Urothelium cell line (cell line): Measurements from ENCODE around the gene CITED1.

Experiments
- DNase-seq: peaks from one replicate; pipeline ENCODE4 v3.0.0; 2011; ENCODE audit warnings: low spot score, mixed read lengths
- FAIRE-seq: peaks from 2 replicates; lab custom pipeline; 2011; peaks lifted over from hg19 to GRCh38; lab: Jason Lieb, UNC

CITED1 gene

DNA sequence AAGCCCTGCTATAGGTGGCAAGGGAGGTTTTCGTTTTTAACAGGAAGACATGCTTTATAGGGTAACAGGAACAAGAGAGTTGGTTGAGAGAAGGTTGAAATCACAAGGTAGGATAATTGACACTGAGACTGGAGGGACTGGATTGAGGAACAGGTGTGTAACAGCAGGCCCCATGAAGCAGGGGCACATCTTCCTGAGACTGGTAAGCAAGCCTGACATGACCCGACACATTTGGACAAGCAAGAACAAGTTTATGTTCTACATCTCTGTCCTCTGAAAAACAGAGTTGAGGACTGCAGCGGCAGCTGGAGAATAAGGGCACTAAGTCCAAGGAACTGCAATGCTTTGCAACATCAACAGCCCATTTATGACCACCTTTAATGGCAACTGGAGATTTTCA, 33.9 kb downstream of the CITED1 start:
- DNase-seq (no peak), FAIRE-seq (no peak)

DNA sequence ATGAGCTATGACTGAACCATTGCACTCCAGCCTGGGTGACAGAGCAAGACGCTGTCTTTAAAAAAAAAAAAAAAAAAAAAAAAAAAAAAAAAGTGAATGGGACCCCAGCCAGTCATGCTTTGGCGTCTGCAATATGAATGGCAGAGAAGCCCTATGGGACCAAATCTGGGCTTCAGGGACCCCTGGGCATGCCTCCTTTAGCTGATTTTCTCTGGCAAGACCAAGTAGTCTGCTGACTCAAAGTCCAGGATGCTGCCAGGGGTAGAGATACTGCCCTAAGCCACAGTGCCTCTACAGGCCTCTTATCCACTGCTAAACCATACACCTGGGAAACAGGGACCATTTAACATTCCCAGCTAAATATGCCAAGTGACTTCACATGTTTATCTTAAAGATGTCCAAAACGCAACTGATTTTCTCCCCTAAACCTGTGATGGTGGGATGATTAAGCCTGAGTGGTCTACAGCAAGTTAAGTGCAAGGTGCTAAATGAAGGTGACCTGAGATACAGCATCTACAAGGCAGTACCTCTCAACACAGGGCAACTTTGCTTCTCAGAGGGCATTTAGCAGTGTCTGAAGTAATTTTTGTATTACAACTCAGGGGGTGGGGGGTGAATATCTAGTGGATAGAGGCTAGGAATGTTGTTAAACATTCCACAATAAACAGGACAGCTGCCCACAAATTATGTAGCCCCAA, 34.5 kb downstream of the CITED1 start:
- FAIRE-seq, result no peak
- DNase-seq, result no peak

DNA sequence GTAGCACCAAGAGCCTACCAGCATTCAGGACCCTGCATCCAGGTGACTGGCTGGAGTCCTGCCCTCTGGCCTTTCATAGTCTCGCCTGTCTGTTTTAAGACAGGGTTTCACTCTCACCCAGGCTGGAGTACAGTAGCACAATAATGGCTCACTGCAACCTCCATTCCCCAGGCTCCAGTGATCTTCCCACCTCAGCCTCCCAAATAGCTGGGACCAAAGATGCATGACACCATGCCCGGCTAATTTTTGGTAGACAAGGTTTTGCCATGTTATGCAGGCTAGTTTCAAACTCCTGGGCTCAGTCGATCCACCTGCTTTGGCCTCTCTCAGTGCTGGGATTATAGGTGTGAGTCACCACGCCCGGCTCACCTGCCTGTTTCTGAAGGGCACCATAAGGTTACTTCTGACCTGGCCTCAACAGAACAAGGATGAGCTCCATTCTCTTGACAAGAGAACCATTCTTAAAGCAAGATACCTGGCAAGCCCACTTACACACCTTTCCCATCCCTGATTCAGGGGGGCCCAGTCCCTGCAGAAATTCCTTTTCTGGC, 35.3 kb downstream of the CITED1 start:
- FAIRE-seq (no peak), DNase-seq (no peak)

DNA sequence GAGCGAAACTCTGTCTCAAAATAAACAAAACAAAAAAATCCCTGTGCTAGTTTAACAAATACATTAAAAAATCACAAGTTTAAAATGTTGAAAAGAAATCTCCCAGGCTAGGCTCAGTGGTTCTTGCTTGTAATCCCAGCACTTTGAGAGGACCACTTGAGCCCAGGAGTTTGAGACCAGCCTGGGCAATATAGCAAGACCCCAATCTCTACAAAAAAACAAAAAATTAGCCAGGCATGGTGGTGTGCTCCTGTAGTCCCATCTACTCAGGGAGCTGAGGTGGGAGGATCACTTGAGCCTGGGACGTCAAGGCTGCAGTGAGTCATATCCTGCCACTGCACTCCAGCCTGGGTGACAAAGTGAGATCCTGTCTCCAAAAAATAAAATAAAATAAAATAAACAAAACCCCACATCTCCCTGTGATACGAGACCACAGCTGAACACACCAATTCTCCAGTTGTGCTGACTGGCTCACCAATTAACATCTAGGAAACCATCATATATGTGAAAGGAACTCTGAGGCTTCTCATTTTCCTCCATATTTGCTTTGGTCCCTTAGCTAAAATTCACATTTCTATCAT, 36.0 kb downstream of the CITED1 start:
- FAIRE-seq, result no peak
- DNase-seq, result no peak

DNA sequence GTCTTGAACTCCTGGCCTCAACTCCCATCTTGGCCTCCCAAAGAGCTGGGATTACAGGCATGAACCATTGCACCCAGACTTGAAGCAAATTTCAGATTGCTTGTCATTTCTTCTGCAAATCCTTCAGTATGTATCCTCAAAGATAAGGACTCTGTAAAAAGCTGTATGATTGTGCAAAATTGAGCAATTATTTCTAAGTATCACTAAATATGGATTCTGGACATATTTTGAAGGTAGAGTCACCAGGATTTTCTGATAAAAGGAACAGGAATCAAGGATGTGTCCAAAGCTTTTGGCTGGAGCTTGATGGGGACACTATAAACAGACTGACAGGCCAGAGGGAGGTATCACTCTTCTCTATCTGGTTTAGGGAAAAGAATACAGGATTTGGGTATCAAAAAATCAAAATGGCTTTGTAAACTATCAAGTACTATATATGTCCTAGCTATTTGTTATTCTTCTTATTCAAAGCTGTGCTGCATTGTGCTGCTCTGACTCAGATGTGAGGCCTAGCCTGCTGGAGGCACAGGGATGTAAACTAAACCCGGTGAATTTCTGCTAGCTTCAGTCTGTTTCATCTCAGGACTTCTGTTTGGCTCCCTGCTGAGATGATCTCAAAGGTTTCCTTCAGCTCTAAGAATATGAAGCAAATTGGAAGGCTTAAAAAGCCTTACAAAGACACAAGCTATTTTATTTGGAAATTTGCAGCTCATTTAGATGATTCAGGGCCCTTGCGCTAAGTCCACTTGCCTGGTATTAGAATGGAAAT, 36.9 kb downstream of the CITED1 start:
- DNase-seq (no peak), FAIRE-seq (no peak)

DNA sequence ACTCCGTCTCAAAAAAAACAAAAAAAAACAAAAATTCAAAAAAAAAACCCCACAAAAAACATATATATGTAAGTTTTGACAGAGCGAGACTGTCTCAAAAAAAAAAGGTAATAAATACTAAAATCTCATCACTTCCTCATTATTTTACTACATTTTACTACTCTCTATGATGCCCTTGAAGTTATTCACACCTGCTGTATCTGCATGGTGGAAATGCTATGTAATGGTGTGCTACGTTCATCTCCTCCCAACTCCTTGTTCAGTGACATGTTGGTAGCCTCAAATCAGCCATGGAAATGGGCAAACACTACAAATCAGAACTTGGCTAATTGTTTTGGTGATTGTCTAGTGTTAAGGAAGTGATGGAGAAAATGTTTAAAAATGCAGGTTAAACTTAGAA, 40.5 kb downstream of the CITED1 start:
- DNase-seq, result no peak
- FAIRE-seq, result no peak

DNA sequence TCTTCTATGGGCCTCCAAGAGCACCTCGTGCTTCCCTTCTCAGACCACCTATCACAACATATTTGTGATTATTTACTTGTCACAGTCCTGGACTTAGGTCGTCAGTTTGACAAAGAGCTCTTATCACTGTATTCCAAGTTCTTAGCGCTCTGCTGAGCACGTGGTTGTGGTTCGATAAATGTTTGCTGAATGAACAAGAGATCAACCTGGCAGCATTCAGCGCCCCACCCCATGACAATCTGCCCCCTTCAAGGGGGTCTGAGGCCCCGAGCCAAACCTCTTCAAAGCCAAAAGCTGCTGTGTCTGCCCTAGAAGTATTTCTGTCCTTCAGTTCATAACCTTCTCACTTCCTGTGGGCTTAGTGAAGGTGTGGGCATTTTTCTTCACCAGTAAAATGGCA, 43.6 kb downstream of the CITED1 start:
- DNase-seq (no peak), FAIRE-seq (no peak)

DNA sequence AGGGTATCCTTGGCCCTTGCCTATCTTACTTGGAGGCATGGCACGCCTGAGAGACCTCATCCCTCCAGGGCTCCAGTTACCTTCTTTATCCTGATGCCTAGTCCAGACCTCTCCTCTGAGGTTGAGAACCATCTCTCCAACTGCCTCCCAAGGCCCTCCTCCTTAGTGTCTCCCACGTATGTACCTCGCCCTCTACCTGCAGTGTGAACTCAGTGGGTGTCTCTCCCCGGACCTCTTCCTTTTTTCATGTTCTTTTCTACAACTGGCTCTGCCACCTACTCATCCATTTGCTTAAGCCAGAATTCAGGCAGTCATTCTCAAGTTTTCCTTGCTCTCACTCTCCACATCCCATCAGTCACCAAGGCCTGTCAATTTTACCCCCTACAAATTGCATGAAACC, 45.3 kb downstream of the CITED1 start:
- DNase-seq, result no peak
- no peak for FAIRE-seq

DNA sequence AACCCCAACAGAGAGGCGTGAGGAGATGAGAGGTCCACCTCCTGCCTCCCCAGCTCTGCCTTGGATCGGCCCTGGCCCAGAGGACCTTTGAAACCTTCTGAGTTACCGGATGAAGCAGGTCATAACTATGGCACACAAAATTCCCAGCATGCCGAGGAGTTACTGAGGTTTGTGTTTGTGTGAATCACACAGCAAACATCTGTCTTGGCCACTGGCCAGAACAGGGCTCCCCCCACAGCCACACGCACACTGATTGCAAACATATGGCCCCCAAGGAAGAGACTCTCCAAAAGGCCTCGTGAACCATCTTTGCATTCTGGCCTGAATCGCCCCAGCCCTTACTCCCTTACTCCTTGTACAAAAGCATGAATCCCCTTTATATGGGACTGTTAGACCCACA, 47.5 kb downstream of the CITED1 start:
- FAIRE-seq, result no peak
- DNase-seq, result peak; percentile 57

DNA sequence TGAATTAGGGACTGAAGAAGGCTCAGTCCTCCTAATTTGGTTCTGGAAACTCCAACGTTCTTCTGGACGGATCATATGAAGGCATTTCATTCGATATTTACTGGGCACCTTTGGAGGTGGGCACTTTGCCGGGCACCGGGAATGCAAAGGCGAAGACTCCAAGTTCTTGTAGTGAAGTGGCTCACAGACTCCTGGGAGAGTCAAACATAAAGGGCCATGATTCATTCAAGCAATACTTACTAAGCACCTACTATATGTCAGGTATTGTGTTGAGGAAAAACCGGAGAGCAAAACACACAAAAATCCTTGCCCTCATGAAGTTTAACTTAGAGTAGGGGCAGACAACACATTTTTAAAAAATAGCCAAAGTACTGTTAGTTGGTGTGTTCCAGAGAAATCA, 49.9 kb downstream of the CITED1 start:
- DNase-seq (no peak), FAIRE-seq (no peak)

DNA sequence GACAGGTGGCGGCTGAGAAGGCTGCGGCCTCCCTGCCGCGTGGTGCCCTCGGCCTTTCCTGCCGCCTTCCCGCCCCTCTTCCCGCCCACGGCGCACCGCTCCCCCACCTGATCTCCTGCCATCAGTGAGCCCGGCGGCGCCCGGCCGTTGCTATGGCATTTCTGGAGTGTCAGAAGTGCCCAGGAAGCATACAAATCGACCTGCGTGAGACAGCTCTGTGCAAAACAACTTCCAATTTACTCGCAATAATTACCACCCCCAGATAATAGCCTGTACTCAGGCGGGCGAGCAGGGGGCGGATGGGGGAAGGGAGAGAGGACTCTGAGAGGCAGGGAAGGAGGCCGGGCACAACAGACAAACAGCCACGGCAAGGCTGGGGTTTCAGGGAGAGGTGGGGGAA, 50.3 kb downstream of the CITED1 start:
- no peak for FAIRE-seq
- no peak for DNase-seq

DNA sequence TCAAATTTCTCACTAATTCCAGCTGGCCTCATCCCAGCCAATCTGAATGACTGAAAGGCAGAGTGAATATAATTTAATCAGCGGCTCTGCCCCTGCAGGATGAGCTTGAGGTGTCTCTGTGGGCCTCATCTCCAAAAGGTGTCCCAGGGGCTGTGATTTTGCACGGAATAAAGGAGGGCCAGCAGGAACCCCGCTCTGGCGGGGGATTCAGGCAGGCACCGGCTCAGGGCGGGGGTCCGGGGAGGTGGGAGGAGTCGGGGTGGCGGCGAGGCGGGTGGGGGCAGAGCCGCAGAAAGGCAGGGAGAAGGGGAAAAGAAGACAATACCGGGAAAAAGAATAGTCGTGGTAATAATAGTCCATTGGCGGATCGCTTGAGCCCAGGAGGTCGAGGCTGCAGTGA, 50.9 kb downstream of the CITED1 start:
- FAIRE-seq, result no peak

DNA sequence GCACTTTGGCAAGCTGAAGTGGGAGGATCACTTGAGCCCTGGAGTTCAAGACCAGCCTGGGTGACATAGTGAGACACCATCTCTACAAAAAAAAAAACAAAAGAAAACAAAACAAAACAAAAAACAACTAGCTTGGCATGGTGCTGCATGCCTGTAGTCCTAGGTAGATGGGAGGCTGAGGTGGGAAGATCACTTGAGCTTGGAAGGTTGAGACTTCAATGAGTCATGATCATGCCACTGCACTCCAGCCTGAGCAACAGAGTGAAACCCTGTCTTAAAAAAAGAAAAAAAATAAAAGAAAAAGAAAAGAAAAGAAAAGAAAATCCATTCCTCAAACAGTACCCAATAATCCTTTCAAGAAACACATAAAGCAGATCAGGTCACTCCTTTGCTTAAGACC, 52.0 kb downstream of the CITED1 start:
- no peak for DNase-seq
- FAIRE-seq, result no peak

More for the DNA sequence above, 50.9 kb downstream of the CITED1 start:
- DNase-seq, result no peak
